NOMO-1 treated with DMSO at 0.1 percent for 48 hours (cell line): ENCODE results near the gene MRTFB.
"Not testable (repeated sequence)": the region's sequence is repeated elsewhere in the genome, so short reads cannot be mapped to it uniquely, and the experiment has no call there.

Experiments used
- DNase-seq: peaks from one replicate; lab custom pipeline; 2025; ENCODE audit not compliant: unreplicated experiment; lab: John Stamatoyannopoulos, UW

Gene MRTFB

GRCh38 chr16:14070877-14071575 lies at the start of gene MRTFB:
Gene MRTFB, plus strand, starts transcription at chr16:14071319. Its CDS starts 69,288 bp downstream, at chr16:14140607.
- DNase-seq: peak; percentile 18

GRCh38 chr16:14023526-14023925 lies 47.6 kb upstream of the MRTFB start:
- DNase-seq: not testable (repeated sequence)

GRCh38 chr16:14024283-14024682 lies 46.8 kb upstream of the MRTFB start:
- peak; percentile 63 for DNase-seq

- no peak for DNase-seq
Measured at GRCh38 chr16:14026572-14027285, 44.4 kb upstream of the MRTFB start.

GRCh38 chr16:14028202-14028601 lies 42.9 kb upstream of the MRTFB start:
- no peak for DNase-seq

DNA sequence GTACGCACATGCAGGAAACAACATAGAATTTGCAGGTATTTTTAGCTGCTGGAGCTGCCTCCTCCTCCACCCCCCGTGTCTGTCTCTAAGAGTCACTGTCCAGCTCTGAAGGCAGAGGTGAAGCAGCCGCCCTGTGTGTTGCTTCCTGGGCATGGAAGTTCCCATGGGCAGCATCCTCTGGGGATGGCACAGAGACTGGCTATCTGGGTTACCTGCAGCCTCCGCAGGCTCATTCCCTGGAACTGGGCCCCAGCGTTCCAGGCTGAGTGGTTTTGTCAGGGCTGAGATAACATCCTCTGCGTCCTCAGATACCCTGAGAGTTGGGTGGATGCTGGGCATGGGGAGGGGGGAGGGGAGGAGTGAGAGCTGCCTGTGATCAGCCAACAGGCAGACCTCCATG lies 41.5 kb upstream of the MRTFB start:
- no peak for DNase-seq

- no peak for DNase-seq
Measured at GRCh38 chr16:14035092-14035491, 36.0 kb upstream of the MRTFB start.

DNA sequence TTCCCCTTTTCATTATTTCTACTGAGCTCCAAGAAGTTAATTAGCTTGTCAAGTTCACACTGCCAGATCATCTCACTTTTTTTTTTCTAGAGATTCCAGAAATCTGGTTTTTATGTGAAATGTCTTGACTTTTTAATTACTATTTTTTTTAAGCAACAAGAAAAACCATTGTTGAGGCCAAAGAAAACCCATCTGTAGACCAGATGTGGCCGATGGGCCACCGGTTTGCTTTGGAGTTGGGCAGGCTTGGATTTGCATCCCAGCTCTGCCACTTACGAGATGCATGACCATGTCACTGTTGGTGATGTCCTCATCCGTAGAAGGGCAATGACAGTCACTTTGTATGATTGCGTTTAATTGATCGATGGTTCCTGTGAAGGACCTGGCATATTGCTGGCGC lies 34.2 kb upstream of the MRTFB start:
- DNase-seq: no peak

GRCh38 chr16:14037960-14038359 lies 33.2 kb upstream of the MRTFB start:
- DNase-seq: no peak

DNA sequence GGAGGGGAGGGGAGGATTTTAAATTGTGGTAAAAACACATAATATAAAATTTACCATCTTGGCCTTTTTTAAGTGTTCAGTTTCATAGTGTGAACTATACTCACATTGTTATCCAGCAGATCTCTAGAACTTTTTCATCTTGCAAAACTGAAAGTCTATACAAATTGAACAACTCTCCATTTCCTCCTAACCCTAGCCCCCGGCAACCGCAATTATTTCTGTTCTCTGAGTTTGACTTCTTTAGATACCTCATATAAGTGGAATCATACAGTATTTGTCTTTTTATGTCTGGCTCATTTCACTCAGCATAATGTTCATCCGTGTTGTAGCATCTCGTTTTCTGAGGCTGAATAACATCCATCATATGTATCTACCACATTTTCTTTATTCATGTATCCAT lies 30.0 kb upstream of the MRTFB start:
- DNase-seq: no peak

DNA sequence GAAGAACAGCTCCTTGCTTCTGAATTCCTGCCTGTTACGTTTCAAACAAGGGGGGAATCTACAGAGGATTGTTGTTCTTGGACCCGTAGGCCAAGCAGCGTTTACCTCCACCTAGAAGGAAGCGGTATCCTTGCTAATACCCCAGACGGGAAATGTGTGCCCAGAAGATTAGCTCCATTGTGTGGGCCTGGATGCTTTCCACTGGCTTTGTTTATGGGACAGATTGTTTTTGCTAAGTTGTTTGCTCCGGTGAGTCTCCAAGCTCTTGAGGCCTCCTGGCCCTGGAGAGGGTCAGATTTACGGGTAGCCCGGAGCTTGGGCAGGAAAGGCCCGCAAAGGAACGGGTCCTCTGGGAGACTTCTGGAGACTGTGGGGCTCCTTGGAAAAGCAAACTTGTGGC lies 28.4 kb upstream of the MRTFB start:
- no peak for DNase-seq

GRCh38 chr16:14043278-14043677 lies 27.8 kb upstream of the MRTFB start:
- no peak for DNase-seq

DNA sequence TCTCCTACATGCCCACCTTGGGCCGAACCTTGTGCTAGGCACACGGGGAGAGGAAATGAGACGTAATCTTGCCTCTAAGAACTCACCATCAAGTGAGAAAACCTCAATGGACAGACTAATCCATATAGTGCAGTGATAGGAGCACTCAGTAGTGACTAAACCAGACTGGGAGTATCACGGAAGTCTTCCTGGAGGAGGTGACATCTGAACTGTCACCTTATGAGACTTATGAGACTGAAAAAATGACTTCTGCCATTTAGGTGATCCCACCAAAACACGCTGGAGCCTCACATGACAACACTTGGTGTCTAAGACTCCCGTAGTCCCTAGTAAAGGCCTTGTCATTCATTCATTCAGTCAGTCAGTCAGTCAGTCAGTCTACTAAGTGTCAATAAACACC lies 27.3 kb upstream of the MRTFB start:
- no peak for DNase-seq

DNA sequence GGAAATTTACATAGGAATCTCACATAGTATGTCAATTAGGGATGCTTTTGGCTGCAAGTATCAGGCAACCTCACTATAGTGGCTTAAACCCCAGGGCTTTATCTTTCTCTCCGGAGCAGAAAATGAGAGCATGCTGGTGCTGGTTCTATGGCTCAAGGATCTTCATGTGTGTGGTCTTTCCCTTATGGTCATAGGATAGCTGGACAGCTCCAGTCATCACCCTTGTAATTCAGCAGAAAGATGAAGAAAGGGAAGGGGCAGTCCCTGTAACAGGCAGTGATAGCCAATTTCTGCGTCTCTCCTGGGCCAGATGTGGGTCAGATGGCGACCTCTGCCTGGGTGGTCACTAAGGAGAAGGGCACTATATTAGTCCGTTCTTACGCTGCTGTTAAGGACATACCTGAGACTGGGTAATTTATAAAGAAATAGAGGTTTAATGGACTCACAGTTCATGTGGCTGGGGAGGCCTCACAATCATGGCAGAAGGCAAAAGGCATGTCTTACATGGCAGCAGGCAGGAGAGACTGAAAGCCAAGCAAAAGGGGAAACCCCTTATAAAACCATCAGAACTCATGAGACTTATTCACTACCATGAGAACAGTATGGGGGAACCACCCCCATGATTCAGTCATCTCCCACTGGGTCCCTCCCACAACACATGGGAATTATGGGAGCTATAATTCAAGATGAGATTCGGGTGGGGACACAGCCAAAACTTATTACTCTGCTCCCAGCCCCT lies 23.8 kb upstream of the MRTFB start:
- not testable (repeated sequence) for DNase-seq

GRCh38 chr16:14050291-14051027 lies 20.7 kb upstream of the MRTFB start:
- no peak for DNase-seq

GRCh38 chr16:14051103-14051729 lies 19.9 kb upstream of the MRTFB start:
- no peak for DNase-seq

- DNase-seq: no peak
Measured at GRCh38 chr16:14056970-14057369, 14.1 kb upstream of the MRTFB start.

GRCh38 chr16:14057878-14058382 lies 13.2 kb upstream of the MRTFB start:
- DNase-seq: no peak

DNA sequence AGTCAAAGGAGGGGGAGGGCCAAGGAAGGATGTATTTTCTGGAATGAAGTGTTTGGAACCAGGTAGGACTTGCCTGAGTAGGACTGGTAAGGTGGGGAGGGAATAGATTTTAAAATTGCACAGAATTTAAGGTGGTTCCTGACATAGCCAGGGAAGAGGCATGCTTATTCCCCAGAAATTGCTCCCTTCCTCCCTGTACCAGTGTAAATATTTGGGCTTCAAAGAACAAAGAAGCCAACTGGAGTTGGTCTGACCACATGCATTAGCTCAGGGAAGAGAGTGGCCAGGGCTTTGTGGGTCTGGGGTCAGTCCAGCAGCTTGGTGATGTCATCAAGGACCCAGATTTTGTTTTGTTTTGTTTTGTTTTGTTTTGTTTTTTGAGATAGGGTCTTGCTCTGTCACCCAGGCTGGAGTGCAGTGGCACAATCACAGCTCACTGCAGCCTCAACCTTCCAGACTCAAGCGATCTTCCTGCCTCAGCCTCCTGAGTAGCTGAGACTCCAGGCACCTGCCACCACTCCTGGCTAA lies 9.3 kb upstream of the MRTFB start:
- no peak for DNase-seq

DNA sequence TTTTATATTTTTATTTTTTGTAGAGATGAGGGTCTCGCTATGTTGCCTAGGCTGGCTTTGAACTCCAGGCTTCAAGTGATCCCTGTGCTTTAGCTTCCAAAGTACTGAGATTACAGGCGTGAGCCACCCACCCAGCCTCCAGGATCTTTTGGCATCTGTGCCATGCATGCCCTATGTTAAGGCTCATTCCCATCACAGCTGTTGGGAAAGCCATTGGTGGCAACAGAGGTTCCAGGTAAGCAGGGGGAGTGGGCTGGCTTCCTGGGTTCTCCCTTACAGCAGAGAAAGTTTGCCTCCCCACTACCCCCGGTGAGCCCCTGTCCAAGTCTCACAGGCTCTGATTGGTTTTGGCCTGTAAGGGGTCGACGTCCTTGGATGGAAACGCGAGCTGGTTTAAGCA lies 8.9 kb upstream of the MRTFB start:
- no peak for DNase-seq
